CD1c-positive myeloid dendritic cell (primary cell): Measurements from ENCODE around the gene ALPP.
"Not testable (repeated sequence)": the region's sequence is repeated elsewhere in the genome, so short reads cannot be mapped to it uniquely, and the experiment has no call there.

ENCODE experiments used
- DNase-seq: peaks from one replicate; pipeline ENCODE4 v3.0.0-alpha.2; 2016; ENCODE audit errors: extremely low spot score

ALPP gene

DNA sequence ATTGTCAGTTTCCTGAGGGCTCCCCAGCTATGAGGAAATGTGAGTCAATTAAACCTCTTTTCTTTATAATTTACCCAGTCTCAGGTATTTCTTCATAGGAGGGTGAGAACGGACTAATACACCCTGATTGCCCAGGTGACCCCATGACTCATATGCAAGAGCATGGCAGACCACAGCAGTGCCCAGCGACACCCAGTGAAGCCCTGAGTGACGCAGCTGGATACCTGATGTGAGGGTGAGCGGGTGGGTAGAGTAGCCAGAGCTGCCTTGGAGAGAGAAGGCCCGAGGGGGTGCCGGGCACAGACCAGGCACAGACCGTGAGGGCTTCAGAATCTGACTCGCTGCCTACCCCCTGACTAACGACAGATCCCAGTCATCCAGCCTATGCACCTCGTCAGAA, 43.5 kb downstream of the ALPP start:
- DNase-seq, result no peak

GRCh38 chr2:232422996-232423395, 44.4 kb downstream of the ALPP start:
- DNase-seq, result not testable (repeated sequence)

DNA sequence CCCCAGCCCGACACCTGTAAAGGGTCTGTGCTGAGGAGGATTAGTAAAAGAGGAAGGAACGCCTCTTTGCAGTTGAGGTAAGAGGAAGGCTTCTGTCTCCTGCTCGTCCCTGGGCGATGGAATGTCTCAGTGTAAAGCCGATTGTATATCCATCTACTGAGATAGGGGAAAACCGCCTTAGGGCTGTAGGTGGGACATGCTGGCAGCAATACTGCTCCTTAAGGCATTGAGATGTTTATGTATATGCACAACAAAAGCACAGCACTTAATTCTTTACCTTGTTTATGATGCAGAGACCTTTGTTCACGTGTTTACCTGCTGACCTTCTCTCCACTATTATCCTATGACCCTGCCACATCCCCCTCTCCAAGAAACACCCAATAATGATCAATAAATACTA, 44.9 kb downstream of the ALPP start:
- not testable (repeated sequence) for DNase-seq

DNA sequence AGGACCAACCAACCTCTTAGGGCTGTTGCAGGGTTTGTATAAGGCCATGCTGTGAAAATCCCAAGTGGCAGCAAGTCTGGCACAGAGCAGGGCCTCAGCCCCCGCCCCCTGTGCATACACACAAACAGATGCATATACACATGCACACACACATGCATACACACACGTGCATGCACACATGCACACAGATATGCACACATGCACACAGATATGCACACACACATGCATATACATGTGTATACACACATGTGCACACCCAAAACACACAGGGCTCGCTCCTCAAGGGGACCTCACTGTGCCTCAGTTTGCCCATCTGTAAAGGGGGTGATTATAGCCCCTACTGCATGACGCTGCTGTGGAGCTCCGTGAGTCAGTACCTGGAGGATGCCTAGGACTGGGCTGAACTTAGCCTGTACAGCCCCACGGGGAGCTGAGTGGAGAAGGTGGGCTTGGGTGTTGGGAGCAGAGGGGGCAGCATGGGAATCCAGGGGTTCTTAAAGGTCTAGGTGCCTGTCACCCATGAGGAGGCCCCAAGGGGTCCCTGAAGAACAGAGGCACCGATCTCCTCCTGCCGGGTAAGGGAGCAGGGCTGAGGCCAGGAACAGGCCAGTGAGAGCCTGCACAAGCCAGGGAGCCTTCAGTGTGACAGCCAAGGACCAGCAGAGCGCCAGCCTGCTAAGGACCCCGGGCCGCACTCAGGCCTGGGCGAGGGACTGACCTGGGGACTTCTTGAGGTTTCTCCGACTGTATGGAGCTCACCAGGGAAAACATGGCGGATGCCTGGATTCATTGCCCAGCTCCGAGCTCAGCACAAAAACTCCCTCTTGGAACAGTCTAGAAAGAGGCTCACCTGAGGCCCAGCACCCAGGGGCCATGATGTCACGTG, 53.4 kb downstream of the ALPP start:
- DNase-seq, result no peak
